OCI-LY3 (cell line): ENCODE measurements around the gene HCFC1R1.
A peak's percentile ranks its signal among the peaks of the same experiment; 100 is the strongest.

Experiments used
- H2AFZ ChIP-seq: fragments of 200-600, 300-600 bp; shearing (Covaris generic); 2 replicates; pipeline ENCODE4 v1.6.0; 2014; ENCODE audit warnings: antibody characterized with exemption, low read depth, low read length
- H3K27ac ChIP-seq: fragments of 200-600, 300-600 bp; sonication (generic); 2 replicates; pipeline ENCODE4 v1.5.1; 2014; ENCODE audit warnings: mild to moderate bottlenecking, low read length, moderate library complexity, mixed read lengths
- H3K27me3 ChIP-seq: fragments of 200-600, 300-600 bp; sonication (generic); 2 replicates; pipeline ENCODE4 v1.6.1; 2014; ENCODE audit warnings: low read depth, low read length, mixed read lengths
- H3K36me3 ChIP-seq: fragments of 200-600, 300-600 bp; sonication (generic); replicated peaks from 2 replicates; pipeline ENCODE3; 2014; ENCODE audit warnings: low read depth, low read length, mixed read lengths
- H3K4me1 ChIP-seq: fragments of 300-600, 200-600 bp; sonication (generic); 2 replicates; pipeline ENCODE4 v1.6.1; 2014; ENCODE audit warnings: low read length, mixed read lengths
- H3K4me2 ChIP-seq: fragments of 200-600, 300-600 bp; sonication (generic); 2 replicates; pipeline ENCODE4 v1.6.1; 2014; ENCODE audit warnings: low read length, mixed read lengths
- H3K4me3 ChIP-seq: fragments of 300-600, 200-600 bp; sonication (generic); 2 replicates; pipeline ENCODE4 v1.5.1; 2014; ENCODE audit warnings: antibody characterized with exemption, mild to moderate bottlenecking, low read length, moderate library complexity
- H3K79me2 ChIP-seq: fragments of 300-600, 200-600 bp; shearing (Covaris generic); 2 replicates; pipeline ENCODE4 v1.6.1; 2014; ENCODE audit warnings: mild to moderate bottlenecking, low read length, mixed read lengths
- H3K9ac ChIP-seq: fragments of 300-600, 200-600 bp; shearing (Covaris generic); 2 replicates; pipeline ENCODE4 v1.6.0; 2014; ENCODE audit warnings: mild to moderate bottlenecking, low read length, moderate library complexity
- H3K9me3 ChIP-seq: fragments of 200-600, 300-600 bp; shearing (Covaris generic); 2 replicates; pipeline ENCODE4 v1.6.1; 2014; ENCODE audit warnings: low read length, mixed read lengths; ENCODE audit not compliant: insufficient read depth
- H4K20me1 ChIP-seq: fragments of 200-600, 300-600 bp; sonication (generic); 2 replicates; pipeline ENCODE4 v1.6.1; 2016; ENCODE audit warnings: low read length, mixed read lengths; ENCODE audit not compliant: insufficient read depth
- CTCF ChIP-seq: fragments of 200-600, 300-600 bp; sonication (generic); IDR thresholded peaks from 2 replicates; pipeline ENCODE4 v1.5.1; 2014; ENCODE audit warnings: antibody characterized with exemption, low read length, low read depth
- EZH2phosphoT487 ChIP-seq: fragments of 200-600 bp; shearing (Covaris generic); IDR thresholded peaks from 2 replicates; pipeline ENCODE4 v1.6.1; 2018; ENCODE audit warnings: antibody characterized with exemption, mixed run types, low read depth

The HCFC1R1 gene

GRCh38 chr16:3050487-3050886 is 26.7 kb upstream of the HCFC1R1 start:
- no peak overlapping the region for H3K27ac ChIP-seq
- no peaks in the 10 kb centered on the region for H3K27me3 ChIP-seq
- no peaks in the 10 kb centered on the region for H3K79me2 ChIP-seq
- H3K4me2 ChIP-seq, result no peak overlapping the region
- TF ChIP-seq CTCF (no peak), EZH2phosphoT487 (no peak)
- no peak overlapping the region for H3K4me3 ChIP-seq
- no peaks in the 10 kb centered on the region for H3K36me3 ChIP-seq
- no peaks in the 10 kb centered on the region for H3K4me1 ChIP-seq
- H2AFZ ChIP-seq, result no peak overlapping the region
- no peaks in the 10 kb centered on the region for H3K9me3 ChIP-seq
- 0 out of 2 replicates have a peak, but pooled peaks cover 4% of the 10 kb centered on the region for H4K20me1 ChIP-seq
- no peak overlapping the region for H3K9ac ChIP-seq

GRCh38 chr16:3049921-3050481 is 26.3 kb upstream of the HCFC1R1 start:
- Histone ChIP-seq H3K4me2 (no peak overlapping the region), H3K4me3 (no peak overlapping the region), H4K20me1 (0 out of 2 replicates have a peak, but pooled peaks cover 4% of the 10 kb centered on the region), H3K27me3 (no peaks in the 10 kb centered on the region), H3K79me2 (no peaks in the 10 kb centered on the region), H3K36me3 (no peaks in the 10 kb centered on the region), H3K9ac (no peak overlapping the region), H2AFZ (no peak overlapping the region), H3K9me3 (no peaks in the 10 kb centered on the region), H3K4me1 (no peaks in the 10 kb centered on the region), H3K27ac (no peak overlapping the region)
- TF ChIP-seq EZH2phosphoT487 (no peak), CTCF (no peak)

GRCh38 chr16:3047387-3047720 is 23.6 kb upstream of the HCFC1R1 start:
- no peaks in the 10 kb centered on the region for H3K79me2 ChIP-seq
- no peak overlapping the region for H3K4me3 ChIP-seq
- no peaks in the 10 kb centered on the region for H3K9me3 ChIP-seq
- no peaks in the 10 kb centered on the region for H3K27me3 ChIP-seq
- no peak overlapping the region for H2AFZ ChIP-seq
- H3K27ac ChIP-seq, result no peak overlapping the region
- no peak for TF ChIP-seq EZH2phosphoT487
- H4K20me1 ChIP-seq, result no peaks in the 10 kb centered on the region
- no peaks in the 10 kb centered on the region for H3K36me3 ChIP-seq
- no peak overlapping the region for H3K9ac ChIP-seq
- H3K4me2 ChIP-seq, result no peak overlapping the region
- 0 out of 2 replicates have a peak, but pooled peaks cover 4% of the 10 kb centered on the region for H3K4me1 ChIP-seq

GRCh38 chr16:3046641-3047386 is 23.1 kb upstream of the HCFC1R1 start:
- H3K27me3 ChIP-seq, result no peaks in the 10 kb centered on the region
- H3K27ac ChIP-seq, result no peak overlapping the region
- peak overlapping the region; percentile 86 for H3K4me3 ChIP-seq
- TF ChIP-seq EZH2phosphoT487 (no peak), CTCF (no peak)
- H3K79me2 ChIP-seq, result no peaks in the 10 kb centered on the region
- peak overlapping the region; percentile 85; the same call in 1 of the 2 replicates for H3K9ac ChIP-seq
- H3K36me3 ChIP-seq, result no peaks in the 10 kb centered on the region
- H3K4me2 ChIP-seq, result peak overlapping the region; percentile 85
- no peaks in the 10 kb centered on the region for H4K20me1 ChIP-seq
- H3K4me1 ChIP-seq, result 0 out of 2 replicates have a peak, but pooled peaks cover 4% of the 10 kb centered on the region
- no peak overlapping the region for H2AFZ ChIP-seq
- no peaks in the 10 kb centered on the region for H3K9me3 ChIP-seq
